Fibroblast of skin of back (primary cell): ENCODE measurements around the gene LY6G5B. TPM values are rescaled to one million over a fixed set of nuclear protein-coding genes. Genes with fewer than 3 reads are reported as not detected.

Experiments
- DNase-seq: peaks from one replicate; pipeline ENCODE4 v3.0.0-alpha.2; 2013
- polyA plus RNA-seq, 2 experiments: library from polyadenylated mRNA; unstranded; fragments of 120-200 nt; gene quantifications; one replicate each; pipeline ENCODE4 v1.2.1, GENCODE V29; 2013; ENCODE audit not compliant: insufficient read length in 2 of 2

Gene LY6G5B
- polyA plus RNA-seq (2013, experiment 1 of 2; ENCODE audit: insufficient read length), result 10.9 TPM
- polyA plus RNA-seq (2013, experiment 2 of 2; ENCODE audit: insufficient read length), result 6.5 TPM

GRCh38 chr6:31669676-31670075 lies at the start of gene LY6G5B:
TSS of gene LY6G5B (plus strand) at chr6:31669976. CDS start at chr6:31670951, 975 bp downstream.
- no peak for DNase-seq

- no peak for DNase-seq
Observed at GRCh38 chr6:31620586-31621319, 49.0 kb upstream of the LY6G5B start, which contains the start of gene PRRC2A. TSS of gene PRRC2A (plus strand) at chr6:31620715. CDS start at chr6:31622790, 2,075 bp downstream.

GRCh38 chr6:31621320-31621939 lies 48.3 kb upstream of the LY6G5B start:
- no peak for DNase-seq

GRCh38 chr6:31621991-31622390 lies 47.8 kb upstream of the LY6G5B start:
- DNase-seq, result peak; percentile 18

- DNase-seq, result no peak
Observed at GRCh38 chr6:31622684-31623091, 47.1 kb upstream of the LY6G5B start.

GRCh38 chr6:31624070-31624469 lies 45.7 kb upstream of the LY6G5B start:
- DNase-seq, result no peak

- DNase-seq, result no peak
Observed at GRCh38 chr6:31626952-31627351, 42.8 kb upstream of the LY6G5B start.

- DNase-seq, result no peak
Observed at GRCh38 chr6:31627690-31628287, 42.0 kb upstream of the LY6G5B start.

GRCh38 chr6:31629014-31629413 lies 40.8 kb upstream of the LY6G5B start:
- DNase-seq, result no peak

GRCh38 chr6:31630177-31630934 lies 39.4 kb upstream of the LY6G5B start:
- DNase-seq, result no peak

- DNase-seq, result no peak
Observed at GRCh38 chr6:31631209-31631608, 38.6 kb upstream of the LY6G5B start.

GRCh38 chr6:31631681-31632278 lies 38.0 kb upstream of the LY6G5B start:
- DNase-seq, result no peak

GRCh38 chr6:31632279-31632946 lies 37.4 kb upstream of the LY6G5B start:
- no peak for DNase-seq

- no peak for DNase-seq
Observed at GRCh38 chr6:31633447-31633846, 36.3 kb upstream of the LY6G5B start.

GRCh38 chr6:31634131-31634530 lies 35.6 kb upstream of the LY6G5B start:
- DNase-seq, result no peak

GRCh38 chr6:31634969-31635575 lies 34.7 kb upstream of the LY6G5B start:
- no peak for DNase-seq

- no peak for DNase-seq
Observed at GRCh38 chr6:31636698-31637596, 32.8 kb upstream of the LY6G5B start.

- no peak for DNase-seq
Observed at GRCh38 chr6:31639043-31639442, 30.7 kb upstream of the LY6G5B start.

GRCh38 chr6:31639449-31639861 lies 30.3 kb upstream of the LY6G5B start:
- peak; percentile 40 for DNase-seq

GRCh38 chr6:31640612-31641011 lies 29.2 kb upstream of the LY6G5B start:
- no peak for DNase-seq
